ENCODE measurements around the gene SF1.
"Not testable (repeated sequence)": the region's sequence is repeated elsewhere in the genome, so short reads cannot be mapped to it uniquely, and the experiment has no call there.

The SF1 gene, protein sequence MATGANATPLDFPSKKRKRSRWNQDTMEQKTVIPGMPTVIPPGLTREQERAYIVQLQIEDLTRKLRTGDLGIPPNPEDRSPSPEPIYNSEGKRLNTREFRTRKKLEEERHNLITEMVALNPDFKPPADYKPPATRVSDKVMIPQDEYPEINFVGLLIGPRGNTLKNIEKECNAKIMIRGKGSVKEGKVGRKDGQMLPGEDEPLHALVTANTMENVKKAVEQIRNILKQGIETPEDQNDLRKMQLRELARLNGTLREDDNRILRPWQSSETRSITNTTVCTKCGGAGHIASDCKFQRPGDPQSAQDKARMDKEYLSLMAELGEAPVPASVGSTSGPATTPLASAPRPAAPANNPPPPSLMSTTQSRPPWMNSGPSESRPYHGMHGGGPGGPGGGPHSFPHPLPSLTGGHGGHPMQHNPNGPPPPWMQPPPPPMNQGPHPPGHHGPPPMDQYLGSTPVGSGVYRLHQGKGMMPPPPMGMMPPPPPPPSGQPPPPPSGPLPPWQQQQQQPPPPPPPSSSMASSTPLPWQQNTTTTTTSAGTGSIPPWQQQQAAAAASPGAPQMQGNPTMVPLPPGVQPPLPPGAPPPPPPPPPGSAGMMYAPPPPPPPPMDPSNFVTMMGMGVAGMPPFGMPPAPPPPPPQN

DNA sequence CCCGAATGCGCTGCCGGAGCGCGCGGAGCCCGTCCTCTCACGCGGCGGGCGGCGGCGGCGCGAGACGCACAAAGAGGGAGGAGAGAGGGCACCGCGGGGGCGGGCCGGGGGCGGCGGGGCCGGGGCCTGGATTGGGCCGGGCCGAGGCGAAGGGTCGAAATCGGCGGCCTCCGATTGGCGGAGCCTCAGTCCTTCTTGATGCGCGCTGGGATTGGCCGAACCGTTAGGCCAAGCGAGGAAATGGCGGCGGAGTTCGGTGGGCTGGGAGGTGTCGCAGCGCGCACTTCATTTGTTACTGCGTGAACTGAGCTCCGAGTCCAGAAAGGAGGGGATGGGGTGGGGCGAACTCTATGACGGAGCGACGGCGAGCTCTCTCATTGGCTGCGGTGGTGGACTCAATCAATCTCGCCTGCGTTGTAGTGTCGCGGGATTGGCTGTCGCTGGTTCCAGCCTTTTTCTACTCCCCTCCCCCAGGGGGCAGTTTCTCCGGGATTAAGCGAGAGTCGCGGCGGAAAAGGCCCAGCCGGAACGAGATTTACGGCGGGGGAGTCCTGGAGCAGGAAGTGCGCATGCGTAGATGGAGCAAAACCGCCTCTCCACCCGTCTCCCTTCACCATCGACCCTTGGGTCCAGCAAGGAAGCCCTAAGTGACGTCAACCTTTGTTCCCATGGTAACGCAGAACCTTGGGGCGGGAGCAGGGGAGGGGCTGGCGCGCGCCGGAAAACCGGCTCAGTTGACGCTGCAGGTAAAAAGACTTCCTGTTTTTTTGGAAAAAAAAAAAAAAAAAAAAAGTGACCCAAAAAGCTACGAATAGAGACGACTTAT lies at the start of gene SF1:
TSS of gene SF1 (minus strand) at position 70 of the 826 bp plus-strand sequence. CDS start 150 bp downstream, outside the sequence.
- H3K4me3 ChIP-seq (replicated peaks; ENCODE audit: low read depth, low read length) = peak within 1 kb of the TSS; percentile 90
- DNase-seq (ENCODE audit: low read depth) = peak; percentile 100
- TF ChIP-seq, protein P1, sequence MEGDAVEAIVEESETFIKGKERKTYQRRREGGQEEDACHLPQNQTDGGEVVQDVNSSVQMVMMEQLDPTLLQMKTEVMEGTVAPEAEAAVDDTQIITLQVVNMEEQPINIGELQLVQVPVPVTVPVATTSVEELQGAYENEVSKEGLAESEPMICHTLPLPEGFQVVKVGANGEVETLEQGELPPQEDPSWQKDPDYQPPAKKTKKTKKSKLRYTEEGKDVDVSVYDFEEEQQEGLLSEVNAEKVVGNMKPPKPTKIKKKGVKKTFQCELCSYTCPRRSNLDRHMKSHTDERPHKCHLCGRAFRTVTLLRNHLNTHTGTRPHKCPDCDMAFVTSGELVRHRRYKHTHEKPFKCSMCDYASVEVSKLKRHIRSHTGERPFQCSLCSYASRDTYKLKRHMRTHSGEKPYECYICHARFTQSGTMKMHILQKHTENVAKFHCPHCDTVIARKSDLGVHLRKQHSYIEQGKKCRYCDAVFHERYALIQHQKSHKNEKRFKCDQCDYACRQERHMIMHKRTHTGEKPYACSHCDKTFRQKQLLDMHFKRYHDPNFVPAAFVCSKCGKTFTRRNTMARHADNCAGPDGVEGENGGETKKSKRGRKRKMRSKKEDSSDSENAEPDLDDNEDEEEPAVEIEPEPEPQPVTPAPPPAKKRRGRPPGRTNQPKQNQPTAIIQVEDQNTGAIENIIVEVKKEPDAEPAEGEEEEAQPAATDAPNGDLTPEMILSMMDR (IDR thresholded peaks at IDR 0.05; ENCODE audit: low read length, missing control alignments) = no peak

GRCh38 chr11:64827451-64827839 lies 49.1 kb upstream of the SF1 start:
- no peak overlapping the region for H3K4me3 ChIP-seq (replicated peaks; ENCODE audit: low read depth, low read length)
- DNase-seq (ENCODE audit: low read depth) = no peak
- TF ChIP-seq, protein P1 (IDR thresholded peaks at IDR 0.05; ENCODE audit: low read length, missing control alignments) = no peak

DNA sequence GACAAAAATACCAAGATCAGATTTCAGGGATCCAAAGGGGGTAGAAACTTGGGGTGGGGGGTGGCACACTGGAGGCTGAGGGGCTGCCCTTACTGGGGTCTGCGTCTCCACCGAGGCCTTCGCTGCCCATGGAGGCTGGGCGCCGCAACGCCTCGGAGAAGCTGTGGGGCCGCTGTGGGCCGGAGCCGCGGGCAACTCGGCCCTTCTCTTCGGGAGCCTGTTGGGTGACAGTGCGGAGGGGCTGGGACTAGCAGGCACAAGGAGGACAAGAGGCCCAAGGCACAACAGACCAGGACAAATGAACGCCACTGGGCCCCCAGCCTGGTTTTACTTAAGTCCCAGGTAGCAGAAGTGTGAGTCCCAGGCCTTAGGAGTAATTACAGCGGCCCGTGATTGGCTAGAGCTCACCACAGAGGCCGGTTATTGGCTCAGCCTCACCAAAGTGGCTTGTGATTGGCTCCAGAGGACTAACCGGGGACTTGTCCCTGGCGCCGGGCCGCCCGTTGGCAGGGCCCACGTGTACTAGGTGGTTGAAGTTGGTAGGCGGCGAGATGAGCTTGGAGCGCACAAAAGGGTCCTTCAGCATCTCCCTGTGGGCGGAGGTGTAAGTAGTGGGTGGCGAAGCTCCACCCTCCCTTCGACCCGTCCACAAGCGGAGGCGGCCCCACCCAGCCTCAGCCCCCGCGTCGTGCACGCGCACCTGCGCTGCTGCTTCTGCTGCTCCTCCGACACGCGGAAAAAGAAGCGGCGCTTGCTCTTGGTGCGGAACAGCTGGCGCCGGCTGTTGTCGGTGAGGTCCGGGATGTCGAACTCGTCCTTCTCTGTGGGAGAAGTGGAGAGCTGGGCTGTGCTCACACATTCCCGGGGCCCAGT lies 48.5 kb upstream of the SF1 start:
- H3K4me3 ChIP-seq (replicated peaks; ENCODE audit: low read depth, low read length) = no peak overlapping the region
- TF ChIP-seq, protein P1 (IDR thresholded peaks at IDR 0.05; ENCODE audit: low read length, missing control alignments) = no peak
- no peak for DNase-seq (ENCODE audit: low read depth)

- TF ChIP-seq, protein P1 (IDR thresholded peaks at IDR 0.05; ENCODE audit: low read length, missing control alignments) = no peak
- no peak overlapping the region for H3K4me3 ChIP-seq (replicated peaks; ENCODE audit: low read depth, low read length)
- DNase-seq (ENCODE audit: low read depth) = no peak
These were observed 47.7 kb upstream of the SF1 start for GRCh38 chr11:64826062-64826461.

- DNase-seq (ENCODE audit: low read depth) = no peak
- TF ChIP-seq, protein P1 (IDR thresholded peaks at IDR 0.05; ENCODE audit: low read length, missing control alignments) = no peak
- no peak overlapping the region for H3K4me3 ChIP-seq (replicated peaks; ENCODE audit: low read depth, low read length)
These were observed 45.3 kb upstream of the SF1 start for GRCh38 chr11:64823568-64824119.

- no peak overlapping the region for H3K4me3 ChIP-seq (replicated peaks; ENCODE audit: low read depth, low read length)
- TF ChIP-seq, protein P1 (IDR thresholded peaks at IDR 0.05; ENCODE audit: low read length, missing control alignments) = no peak
- no peak for DNase-seq (ENCODE audit: low read depth)
These were observed 39.1 kb upstream of the SF1 start for GRCh38 chr11:64817476-64817875.

DNA sequence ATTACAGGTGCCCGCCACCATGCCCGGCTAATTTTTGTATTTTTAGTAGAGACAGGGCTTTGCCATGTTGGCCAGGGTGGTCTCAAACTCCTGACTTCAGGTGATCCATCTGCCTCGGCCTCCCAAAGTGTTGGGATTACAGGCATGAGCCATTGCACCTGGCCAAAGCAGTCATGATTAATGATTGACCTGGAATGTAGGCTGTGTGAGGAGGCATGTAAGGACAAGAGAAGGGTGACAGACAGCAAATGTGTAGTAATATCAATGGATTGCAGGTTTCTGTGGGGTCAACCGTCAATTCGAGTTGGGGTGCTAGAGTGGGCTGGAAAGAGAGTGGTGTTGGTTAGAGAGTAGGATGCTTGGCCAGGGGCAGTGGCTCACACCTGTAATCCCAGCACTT lies 37.1 kb upstream of the SF1 start:
- DNase-seq (ENCODE audit: low read depth); H3K4me3 ChIP-seq (replicated peaks; ENCODE audit: low read depth, low read length): not testable (repeated sequence)

All from fibroblast of pulmonary artery (primary cell).